Erythroblast (primary cell): ENCODE measurements around the gene LAMA1.

Experiments
- DNase-seq, 2 experiments: peaks; one replicate each; lab custom pipeline; 2025; lab: John Stamatoyannopoulos, UW
- GATA1 ChIP-seq: IDR thresholded peaks from 2 replicates; pipeline ENCODE4 v1.6.1; 2011; ENCODE audit warnings: low read depth, mild to moderate bottlenecking, control low read depth, low read length, moderate library complexity
- POLR2A ChIP-seq: IDR thresholded peaks from 2 replicates; pipeline ENCODE4 v1.6.1; 2011; ENCODE audit warnings: mild to moderate bottlenecking, low read length

LAMA1 gene

GRCh38 chr18:7056026-7056425, 61.6 kb downstream of the LAMA1 start:
- TF ChIP-seq POLR2A (no peak), GATA1 (no peak)

DNA sequence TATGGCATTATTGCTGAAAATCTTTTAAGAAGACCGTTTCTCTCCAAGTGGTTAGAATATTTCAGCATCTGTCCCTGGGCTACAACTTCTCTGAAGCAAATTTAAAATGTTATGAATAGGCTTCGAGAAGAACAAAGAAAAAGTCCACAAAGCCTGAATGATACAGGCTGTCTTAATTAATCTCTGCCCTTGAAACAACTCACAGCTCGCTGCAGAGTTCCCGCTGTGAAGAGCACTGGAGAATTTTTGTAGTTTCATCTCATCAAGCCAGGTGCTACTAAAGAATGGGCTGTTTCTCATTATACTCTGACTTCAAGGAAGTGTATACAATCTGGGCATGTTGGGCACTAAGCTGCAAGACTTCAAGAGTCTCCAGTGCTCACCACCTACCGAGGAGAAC, 67.6 kb downstream of the LAMA1 start:
- TF ChIP-seq GATA1 (no peak), POLR2A (no peak)
- no peak for DNase-seq

More at GRCh38 chr18:7056026-7056425, 61.6 kb downstream of the LAMA1 start:
- no peak for DNase-seq

- DNase-seq, result no peak
- TF ChIP-seq GATA1, result no peak
- TF ChIP-seq POLR2A, result no peak
These were observed 69.5 kb downstream of the LAMA1 start for GRCh38 chr18:7048081-7048480.

DNA sequence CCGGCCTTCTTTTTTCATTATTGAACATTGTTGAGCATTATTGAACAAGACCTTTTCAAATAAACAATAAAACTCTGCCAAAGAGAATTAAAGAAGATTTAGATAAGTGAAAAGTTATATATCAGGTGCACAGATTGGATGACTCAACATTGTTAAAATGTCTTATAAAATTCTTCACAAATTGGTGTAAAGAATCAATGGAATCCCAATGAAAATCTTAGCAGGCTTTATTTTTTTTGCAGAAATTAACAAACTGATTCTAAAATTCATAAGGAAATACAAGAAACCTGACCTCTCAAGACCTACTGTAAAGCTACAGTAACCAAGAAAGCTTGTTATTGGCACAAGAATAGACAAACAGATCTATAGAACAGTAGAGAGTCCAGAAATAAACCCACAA, 70.3 kb downstream of the LAMA1 start:
- TF ChIP-seq GATA1, result no peak
- no peak for TF ChIP-seq POLR2A
- no peak for DNase-seq

DNA sequence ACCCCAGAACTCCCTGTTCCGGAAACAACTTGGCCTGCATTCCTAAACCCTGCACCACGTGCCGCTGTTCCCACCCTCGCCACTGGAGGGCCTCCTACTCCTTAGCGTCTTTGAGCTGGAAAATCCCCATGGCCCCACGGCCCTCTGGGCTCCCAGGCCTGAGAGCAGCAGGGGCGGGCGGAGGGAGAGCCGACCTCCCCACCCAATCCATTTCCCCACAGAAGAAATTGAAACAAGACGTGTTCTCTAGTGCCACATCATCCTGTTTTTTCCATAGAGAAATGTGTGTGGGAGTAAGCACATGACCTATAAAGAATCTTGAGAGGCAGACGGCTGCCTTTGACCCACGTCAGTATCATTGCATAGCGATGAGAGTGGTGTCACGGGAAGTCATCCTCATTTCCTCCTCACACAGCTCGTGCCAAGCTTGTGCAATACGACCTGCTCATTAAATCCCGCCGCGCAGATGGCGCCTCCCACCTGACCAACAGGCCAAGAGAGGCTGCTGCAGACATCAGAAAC, 79.2 kb downstream of the LAMA1 start:
- DNase-seq, result peak in 1 of 2 experiments; percentile 27
- TF ChIP-seq POLR2A (no peak), GATA1 (no peak)

DNA sequence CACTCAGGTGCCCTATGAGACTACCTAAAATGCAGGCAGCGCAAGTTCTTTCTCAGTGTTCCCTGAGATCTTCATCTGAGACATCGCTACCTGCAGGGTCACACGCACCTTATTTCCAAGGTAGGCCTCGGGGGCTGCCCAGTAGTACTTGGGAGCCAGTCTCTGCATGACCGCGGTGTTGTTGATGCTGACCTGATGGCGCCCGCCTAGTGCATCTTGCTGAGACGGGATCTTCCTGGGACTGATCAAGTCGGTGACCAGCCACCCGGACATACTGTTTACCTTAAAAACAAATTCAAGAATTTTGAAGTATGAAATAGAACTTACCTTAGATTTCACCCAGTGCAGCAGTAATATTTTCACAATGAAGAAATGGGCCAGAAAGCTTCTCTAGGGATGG, 80.1 kb downstream of the LAMA1 start:
- TF ChIP-seq POLR2A (no peak), GATA1 (no peak)
- DNase-seq, result no peak

GRCh38 chr18:7035807-7036206, 81.8 kb downstream of the LAMA1 start:
- TF ChIP-seq GATA1 (no peak), POLR2A (no peak)
- DNase-seq, result no peak

GRCh38 chr18:7034924-7035323, 82.7 kb downstream of the LAMA1 start:
- no peak for TF ChIP-seq POLR2A
- TF ChIP-seq GATA1, result no peak
- DNase-seq, result no peak

- no peak for DNase-seq
- TF ChIP-seq POLR2A (no peak), GATA1 (no peak)
These were observed 85.1 kb downstream of the LAMA1 start for GRCh38 chr18:7032537-7032936.

GRCh38 chr18:7028625-7029024, 89.0 kb downstream of the LAMA1 start:
- TF ChIP-seq POLR2A, result no peak
- TF ChIP-seq GATA1, result no peak
- no peak for DNase-seq

GRCh38 chr18:7025194-7025593, 92.4 kb downstream of the LAMA1 start:
- TF ChIP-seq GATA1, result no peak
- TF ChIP-seq POLR2A, result no peak
- no peak for DNase-seq

DNA sequence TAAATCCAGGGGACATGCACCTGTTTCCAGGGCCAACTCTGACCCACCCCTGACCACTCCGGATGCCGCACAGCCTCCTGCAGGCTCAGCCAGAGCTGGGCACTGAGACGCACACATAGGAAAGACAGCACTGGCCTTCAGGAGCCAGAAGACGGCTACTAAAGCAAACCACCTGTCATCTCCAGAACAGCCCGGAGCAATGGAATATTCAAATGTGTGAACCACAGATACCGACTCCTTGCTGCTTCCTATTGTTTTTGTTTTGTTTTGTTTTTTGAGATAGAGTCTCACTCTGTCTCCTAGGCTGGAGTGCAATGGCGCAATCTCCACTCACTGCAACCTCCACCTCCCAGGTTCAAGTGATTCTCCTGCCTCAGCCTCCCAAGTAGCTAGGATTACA, 94.0 kb downstream of the LAMA1 start:
- no peak for TF ChIP-seq GATA1
- no peak for TF ChIP-seq POLR2A
- no peak for DNase-seq

GRCh38 chr18:7023063-7023580, 94.5 kb downstream of the LAMA1 start:
- TF ChIP-seq POLR2A, result no peak
- no peak for TF ChIP-seq GATA1
- DNase-seq, result no peak

DNA sequence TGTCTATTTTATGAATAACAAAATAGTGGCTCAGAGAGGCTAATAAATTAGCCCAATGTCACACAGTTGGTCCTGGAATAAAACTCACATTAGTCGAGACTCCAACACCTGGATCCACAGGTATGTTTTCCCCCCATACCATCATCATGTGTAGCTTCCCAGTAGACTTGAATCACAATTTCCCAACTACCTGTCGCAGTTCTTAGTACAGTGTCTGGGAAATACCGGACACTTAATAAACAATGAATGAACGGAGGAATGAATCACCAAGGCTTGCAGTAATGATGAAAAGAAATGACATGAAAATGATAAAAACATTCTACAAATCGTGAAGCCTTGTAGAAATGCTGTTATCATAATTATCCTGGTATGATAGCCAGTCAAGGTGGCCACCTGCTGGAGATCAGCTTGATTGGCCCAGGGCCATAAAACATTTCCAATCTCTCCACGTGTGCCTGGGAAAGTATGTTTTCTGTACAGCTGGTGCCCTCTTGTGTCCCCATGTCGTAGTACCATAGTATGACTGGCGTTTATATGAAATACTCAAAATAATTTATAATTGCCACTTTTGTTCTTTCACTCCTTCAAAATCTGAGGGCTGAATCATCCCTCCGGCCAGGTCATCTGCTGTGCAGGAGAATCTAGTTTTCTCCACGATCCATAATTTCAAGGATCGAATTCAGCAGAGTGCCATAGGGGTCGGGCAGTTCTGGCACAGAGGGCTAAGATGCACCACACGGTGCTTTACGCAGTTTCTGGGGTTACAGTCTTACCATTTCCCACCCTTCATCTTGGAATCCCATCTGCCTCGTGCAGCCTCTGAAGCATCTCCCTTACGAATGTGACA, 95.4 kb downstream of the LAMA1 start:
- no peak for TF ChIP-seq GATA1
- no peak for TF ChIP-seq POLR2A
- peak; percentile 14 to 18 for DNase-seq
